Measurements from ENCODE around the gene GRIA1.

Gene GRIA1

DNA sequence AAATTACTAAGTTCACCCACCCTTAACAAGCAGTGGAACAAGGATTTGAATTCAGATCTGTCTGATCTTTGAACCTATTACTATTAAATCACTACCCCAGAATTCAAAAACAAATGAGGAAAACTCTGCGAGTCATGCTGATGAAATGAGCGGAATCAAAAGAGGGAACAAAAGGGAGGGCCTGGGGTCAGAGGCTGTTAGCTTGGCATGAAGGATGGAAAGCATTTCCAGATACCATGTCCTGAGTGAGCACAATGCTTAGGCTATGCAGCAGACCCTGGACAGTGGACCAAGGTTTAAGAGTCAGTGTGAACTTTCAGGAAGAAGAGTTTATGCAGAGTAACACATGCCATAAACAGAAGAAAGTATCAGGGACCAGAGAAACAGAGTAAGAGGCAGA is 30.5 kb downstream of the GRIA1 start:
- H3K4me1 ChIP-seq (ENCODE audit: control insufficient read depth, insufficient read depth, low read length), result peaks cover 41% of the 10 kb centered on the region
- H3K9ac ChIP-seq (ENCODE audit: low read depth, low read length), result no peak overlapping the region
- no peaks in the 10 kb centered on the region for H3K9me3 ChIP-seq (ENCODE audit: control insufficient read depth, insufficient read depth, low read length)
- H3K4me3 ChIP-seq (ENCODE audit: low read depth, low read length), result no peak overlapping the region
- no peaks in the 10 kb centered on the region for H3K27me3 ChIP-seq (ENCODE audit: control insufficient read depth, insufficient read depth, low read length)
- H3K36me3 ChIP-seq (ENCODE audit: control insufficient read depth, insufficient read depth, low read length), result no peaks in the 10 kb centered on the region
- no peak overlapping the region for H3K27ac ChIP-seq (ENCODE audit: low read depth, low read length)

DNA sequence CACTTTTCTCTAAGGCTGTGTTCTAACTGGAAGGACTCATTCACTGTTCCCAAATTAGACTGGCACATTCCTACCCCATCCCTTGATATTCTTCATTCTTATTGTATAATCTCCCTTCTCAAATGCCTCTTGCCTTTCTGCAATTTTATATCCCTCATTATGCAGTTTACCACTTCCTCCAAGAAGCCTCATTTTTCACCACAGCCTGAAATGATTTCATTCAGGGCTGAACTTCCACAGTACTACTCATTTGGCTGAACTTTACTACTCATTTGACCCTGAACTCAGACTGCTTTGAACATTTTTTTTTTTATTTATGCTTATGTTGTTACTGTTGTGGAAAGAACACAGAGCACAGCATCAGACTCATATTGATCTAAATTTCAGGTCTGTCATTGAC is 32.7 kb downstream of the GRIA1 start:
- Histone ChIP-seq H3K27ac (ENCODE audit: low read depth, low read length) (no peak overlapping the region), H3K9me3 (ENCODE audit: control insufficient read depth, insufficient read depth, low read length) (no peaks in the 10 kb centered on the region), H3K9ac (ENCODE audit: low read depth, low read length) (no peak overlapping the region), H3K36me3 (ENCODE audit: control insufficient read depth, insufficient read depth, low read length) (no peaks in the 10 kb centered on the region), H3K27me3 (ENCODE audit: control insufficient read depth, insufficient read depth, low read length) (no peaks in the 10 kb centered on the region), H3K4me1 (ENCODE audit: control insufficient read depth, insufficient read depth, low read length) (peaks cover 23% of the 10 kb centered on the region), H3K4me3 (ENCODE audit: low read depth, low read length) (no peak overlapping the region)

DNA sequence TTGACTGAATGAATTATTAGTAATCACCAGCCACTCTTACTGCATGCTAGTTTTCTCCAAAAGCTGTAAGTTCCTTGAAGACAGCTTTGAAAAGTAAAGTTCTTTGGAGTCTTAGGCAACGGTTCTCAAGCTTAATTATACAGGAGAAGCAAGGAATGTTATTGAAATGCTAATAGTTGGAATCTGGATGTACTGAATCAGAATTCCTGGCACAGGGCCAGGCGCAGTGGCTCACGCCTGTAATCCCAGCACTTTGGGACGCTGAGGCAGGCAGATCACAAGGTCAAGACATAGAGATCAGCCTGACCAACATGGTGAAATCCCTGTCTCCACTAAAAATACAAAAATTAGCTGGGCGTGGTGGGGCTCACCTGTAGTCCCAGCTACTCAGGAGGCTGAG is 33.4 kb downstream of the GRIA1 start:
- Histone ChIP-seq H3K27ac (ENCODE audit: low read depth, low read length) (no peak overlapping the region), H3K9me3 (ENCODE audit: control insufficient read depth, insufficient read depth, low read length) (no peaks in the 10 kb centered on the region), H3K4me3 (ENCODE audit: low read depth, low read length) (no peak overlapping the region), H3K4me1 (ENCODE audit: control insufficient read depth, insufficient read depth, low read length) (peaks cover 23% of the 10 kb centered on the region), H3K27me3 (ENCODE audit: control insufficient read depth, insufficient read depth, low read length) (no peaks in the 10 kb centered on the region), H3K36me3 (ENCODE audit: control insufficient read depth, insufficient read depth, low read length) (no peaks in the 10 kb centered on the region), H3K9ac (ENCODE audit: low read depth, low read length) (no peak overlapping the region)

DNA sequence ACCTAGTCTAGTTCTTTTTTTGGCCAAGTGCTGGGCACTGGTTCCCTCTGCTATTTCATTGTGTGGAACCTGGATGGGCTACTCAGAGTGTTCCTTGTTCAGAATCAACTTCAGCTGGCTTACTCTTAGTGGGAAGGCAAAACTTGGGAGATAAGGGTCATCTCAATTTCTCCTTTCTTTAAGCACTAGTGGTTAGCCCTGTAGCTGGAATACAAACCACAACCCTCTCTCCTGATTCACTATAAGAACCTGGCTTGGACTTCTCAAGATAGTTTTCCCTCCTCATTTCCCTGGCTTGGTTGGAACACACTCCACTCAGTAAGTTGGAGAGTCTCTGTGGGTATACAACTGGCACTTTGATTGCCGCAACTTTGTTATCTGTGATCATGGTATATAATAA is 35.1 kb downstream of the GRIA1 start:
- Histone ChIP-seq H3K36me3 (ENCODE audit: control insufficient read depth, insufficient read depth, low read length) (no peaks in the 10 kb centered on the region), H3K4me1 (ENCODE audit: control insufficient read depth, insufficient read depth, low read length) (peaks cover 16% of the 10 kb centered on the region), H3K9me3 (ENCODE audit: control insufficient read depth, insufficient read depth, low read length) (no peaks in the 10 kb centered on the region), H3K9ac (ENCODE audit: low read depth, low read length) (no peak overlapping the region), H3K27me3 (ENCODE audit: control insufficient read depth, insufficient read depth, low read length) (no peaks in the 10 kb centered on the region), H3K27ac (ENCODE audit: low read depth, low read length) (no peak overlapping the region), H3K4me3 (ENCODE audit: low read depth, low read length) (no peak overlapping the region)

DNA sequence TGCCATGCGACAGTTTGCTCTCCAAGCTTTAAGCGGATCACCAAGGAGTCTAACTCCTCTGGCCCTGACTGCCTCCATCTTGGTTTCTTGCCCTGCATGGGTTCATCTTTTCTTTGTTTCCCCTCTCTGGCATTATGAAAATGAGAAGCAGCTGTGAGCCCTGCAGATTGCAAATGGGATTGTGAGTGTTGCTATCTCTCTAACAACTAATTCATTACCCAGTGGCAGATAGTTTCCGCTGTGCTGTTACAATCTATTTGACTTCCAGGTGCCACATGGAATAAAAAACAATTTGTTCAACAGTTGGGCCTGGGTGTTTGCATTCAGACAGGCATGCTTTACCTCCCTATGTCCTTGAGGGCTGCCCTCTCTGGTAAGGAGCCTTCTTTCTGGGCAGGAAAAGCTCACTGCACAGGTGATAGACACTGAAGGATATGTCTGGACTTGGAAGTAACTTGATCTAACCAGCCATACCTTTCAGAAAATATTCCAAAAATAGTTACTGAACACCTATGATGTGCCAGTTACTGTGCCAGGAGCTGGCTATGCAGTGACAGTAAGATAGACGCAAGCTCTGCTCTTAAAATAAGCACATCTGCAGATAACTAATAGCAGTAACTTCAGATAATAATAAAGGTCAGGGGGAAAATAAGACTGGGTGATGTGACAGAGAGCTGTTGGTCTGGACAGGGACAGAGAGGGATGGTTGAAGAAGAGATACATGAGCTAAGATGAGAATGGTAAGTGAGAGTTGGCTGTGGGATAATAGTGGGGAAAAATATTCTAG is 40.1 kb downstream of the GRIA1 start:
- no peak overlapping the region for H3K27ac ChIP-seq (ENCODE audit: low read depth, low read length)
- H3K9me3 ChIP-seq (ENCODE audit: control insufficient read depth, insufficient read depth, low read length), result no peaks in the 10 kb centered on the region
- no peaks in the 10 kb centered on the region for H3K27me3 ChIP-seq (ENCODE audit: control insufficient read depth, insufficient read depth, low read length)
- no peaks in the 10 kb centered on the region for H3K36me3 ChIP-seq (ENCODE audit: control insufficient read depth, insufficient read depth, low read length)
- no peaks in the 10 kb centered on the region for H3K4me1 ChIP-seq (ENCODE audit: control insufficient read depth, insufficient read depth, low read length)
- H3K9ac ChIP-seq (ENCODE audit: low read depth, low read length), result no peak overlapping the region
- no peak overlapping the region for H3K4me3 ChIP-seq (ENCODE audit: low read depth, low read length)

DNA sequence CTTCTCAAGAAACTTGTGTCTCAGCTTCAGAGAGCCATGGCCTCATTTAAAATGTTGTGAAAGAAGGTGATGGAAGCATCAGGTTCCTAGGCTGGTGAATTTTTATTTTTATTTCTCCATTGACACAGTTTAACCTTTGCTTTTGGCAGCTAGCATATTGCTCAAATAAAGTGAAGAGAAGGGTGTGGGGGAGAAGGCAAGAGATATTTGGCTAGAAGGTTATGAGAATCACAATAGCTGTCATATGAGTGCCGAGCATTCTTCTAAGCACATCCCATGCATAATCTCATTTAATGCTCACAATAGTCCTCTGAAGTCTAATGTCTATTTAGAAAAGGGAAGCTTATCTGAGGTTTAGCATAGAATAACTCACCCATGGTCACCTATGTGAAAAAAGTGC is 43.1 kb downstream of the GRIA1 start:
- no peaks in the 10 kb centered on the region for H3K27me3 ChIP-seq (ENCODE audit: control insufficient read depth, insufficient read depth, low read length)
- no peaks in the 10 kb centered on the region for H3K9me3 ChIP-seq (ENCODE audit: control insufficient read depth, insufficient read depth, low read length)
- no peak overlapping the region for H3K9ac ChIP-seq (ENCODE audit: low read depth, low read length)
- no peaks in the 10 kb centered on the region for H3K4me1 ChIP-seq (ENCODE audit: control insufficient read depth, insufficient read depth, low read length)
- H3K27ac ChIP-seq (ENCODE audit: low read depth, low read length), result no peak overlapping the region
- no peaks in the 10 kb centered on the region for H3K36me3 ChIP-seq (ENCODE audit: control insufficient read depth, insufficient read depth, low read length)
- no peak overlapping the region for H3K4me3 ChIP-seq (ENCODE audit: low read depth, low read length)

DNA sequence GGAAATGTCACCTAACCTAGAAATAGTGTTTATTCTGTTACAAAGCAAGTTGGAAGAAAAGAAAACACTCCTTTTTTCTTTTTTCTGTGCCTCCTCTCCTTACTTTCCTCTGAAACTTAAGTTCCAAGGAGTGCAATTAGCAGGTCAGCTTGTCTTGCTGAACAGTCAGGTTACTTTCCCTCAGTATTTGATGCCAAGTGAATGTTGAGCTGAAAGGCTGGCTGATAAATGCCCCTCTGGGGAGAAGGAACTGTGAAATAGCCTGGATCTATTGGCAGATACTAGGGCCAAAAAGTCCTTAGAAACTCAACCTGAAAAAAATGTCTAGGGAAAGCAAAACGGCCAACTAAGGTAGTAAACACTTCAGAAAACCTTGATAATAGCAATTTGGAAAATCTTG is 43.6 kb downstream of the GRIA1 start:
- Histone ChIP-seq H3K27me3 (ENCODE audit: control insufficient read depth, insufficient read depth, low read length) (no peaks in the 10 kb centered on the region), H3K4me1 (ENCODE audit: control insufficient read depth, insufficient read depth, low read length) (no peaks in the 10 kb centered on the region), H3K9me3 (ENCODE audit: control insufficient read depth, insufficient read depth, low read length) (no peaks in the 10 kb centered on the region), H3K36me3 (ENCODE audit: control insufficient read depth, insufficient read depth, low read length) (no peaks in the 10 kb centered on the region), H3K27ac (ENCODE audit: low read depth, low read length) (no peak overlapping the region), H3K4me3 (ENCODE audit: low read depth, low read length) (no peak overlapping the region), H3K9ac (ENCODE audit: low read depth, low read length) (no peak overlapping the region)

DNA sequence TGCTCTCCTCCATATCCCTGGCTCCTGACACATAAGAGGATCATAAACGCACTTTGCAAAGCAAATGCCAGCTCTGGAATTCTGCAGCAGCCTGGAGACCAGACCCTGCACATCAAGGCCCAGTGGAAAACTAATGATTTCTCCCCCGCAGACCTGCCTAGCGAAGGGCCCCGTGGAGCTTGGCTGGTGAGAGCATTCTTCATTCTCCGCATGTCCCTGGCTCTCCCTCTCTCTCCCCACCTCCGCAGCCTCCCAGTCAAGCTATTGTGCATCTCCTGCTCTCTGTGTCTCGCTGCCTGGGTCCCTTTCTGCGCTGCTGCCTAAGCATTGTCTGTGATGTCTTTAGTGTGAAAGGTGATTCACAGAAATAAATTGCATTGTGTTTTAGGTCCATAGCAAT is 46.7 kb downstream of the GRIA1 start:
- H3K9ac ChIP-seq (ENCODE audit: low read depth, low read length), result no peak overlapping the region
- no peaks in the 10 kb centered on the region for H3K9me3 ChIP-seq (ENCODE audit: control insufficient read depth, insufficient read depth, low read length)
- H3K27me3 ChIP-seq (ENCODE audit: control insufficient read depth, insufficient read depth, low read length), result no peaks in the 10 kb centered on the region
- no peaks in the 10 kb centered on the region for H3K4me1 ChIP-seq (ENCODE audit: control insufficient read depth, insufficient read depth, low read length)
- no peak overlapping the region for H3K27ac ChIP-seq (ENCODE audit: low read depth, low read length)
- H3K36me3 ChIP-seq (ENCODE audit: control insufficient read depth, insufficient read depth, low read length), result no peaks in the 10 kb centered on the region
- no peak overlapping the region for H3K4me3 ChIP-seq (ENCODE audit: low read depth, low read length)

DNA sequence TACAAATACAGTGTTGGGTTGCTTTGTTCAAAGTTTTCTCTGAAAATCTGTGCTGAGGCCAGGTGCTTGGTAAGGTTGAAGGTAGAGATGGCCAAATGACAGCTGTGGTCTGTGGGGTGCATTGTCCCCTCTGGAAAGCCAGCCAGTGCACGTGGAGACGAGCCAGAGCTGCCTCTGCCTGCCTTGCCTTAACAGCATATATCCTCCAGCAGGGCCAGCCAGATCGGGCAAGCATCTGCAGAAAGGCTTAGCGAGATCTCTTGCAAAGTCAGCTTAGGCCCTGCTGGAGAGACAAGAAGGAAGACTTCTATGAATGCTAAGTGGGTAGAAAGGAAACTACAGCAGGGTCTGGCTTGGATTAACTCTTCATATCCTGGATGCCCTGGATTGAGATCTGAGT is 49.5 kb downstream of the GRIA1 start:
- Histone ChIP-seq H3K9me3 (ENCODE audit: control insufficient read depth, insufficient read depth, low read length) (no peaks in the 10 kb centered on the region), H3K27me3 (ENCODE audit: control insufficient read depth, insufficient read depth, low read length) (no peaks in the 10 kb centered on the region), H3K4me1 (ENCODE audit: control insufficient read depth, insufficient read depth, low read length) (no peaks in the 10 kb centered on the region)

DNA sequence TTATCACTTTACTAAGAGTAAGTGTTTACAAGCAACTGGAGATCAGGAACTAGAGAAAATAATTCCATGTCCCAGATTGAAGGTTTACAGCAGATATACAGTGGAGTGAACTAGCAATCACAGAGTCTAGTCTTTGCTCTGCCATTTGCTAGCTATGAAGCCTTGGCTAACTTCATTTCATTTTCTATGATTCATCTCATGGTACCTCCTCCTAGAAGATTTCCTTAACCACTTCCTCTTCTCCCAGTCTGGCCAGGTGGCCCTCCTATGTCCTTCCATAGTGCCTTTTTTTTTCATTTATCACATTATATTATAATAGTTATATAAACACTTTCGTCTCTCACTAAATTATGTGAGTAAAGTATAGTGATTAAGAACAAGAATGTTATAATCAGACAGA is 52.1 kb downstream of the GRIA1 start:
- H3K9me3 ChIP-seq (ENCODE audit: control insufficient read depth, insufficient read depth, low read length), result no peaks in the 10 kb centered on the region
- no peaks in the 10 kb centered on the region for H3K4me1 ChIP-seq (ENCODE audit: control insufficient read depth, insufficient read depth, low read length)
- H3K27ac ChIP-seq (ENCODE audit: low read depth, low read length), result no peak overlapping the region
- no peak overlapping the region for H3K9ac ChIP-seq (ENCODE audit: low read depth, low read length)
- no peaks in the 10 kb centered on the region for H3K27me3 ChIP-seq (ENCODE audit: control insufficient read depth, insufficient read depth, low read length)
- H3K36me3 ChIP-seq (ENCODE audit: control insufficient read depth, insufficient read depth, low read length), result no peaks in the 10 kb centered on the region
- no peak overlapping the region for H3K4me3 ChIP-seq (ENCODE audit: low read depth, low read length)

More for the DNA sequence above, 49.5 kb downstream of the GRIA1 start:
- Histone ChIP-seq H3K27ac (ENCODE audit: low read depth, low read length) (no peak overlapping the region), H3K36me3 (ENCODE audit: control insufficient read depth, insufficient read depth, low read length) (no peaks in the 10 kb centered on the region), H3K9ac (ENCODE audit: low read depth, low read length) (no peak overlapping the region), H3K4me3 (ENCODE audit: low read depth, low read length) (no peak overlapping the region)

DNA sequence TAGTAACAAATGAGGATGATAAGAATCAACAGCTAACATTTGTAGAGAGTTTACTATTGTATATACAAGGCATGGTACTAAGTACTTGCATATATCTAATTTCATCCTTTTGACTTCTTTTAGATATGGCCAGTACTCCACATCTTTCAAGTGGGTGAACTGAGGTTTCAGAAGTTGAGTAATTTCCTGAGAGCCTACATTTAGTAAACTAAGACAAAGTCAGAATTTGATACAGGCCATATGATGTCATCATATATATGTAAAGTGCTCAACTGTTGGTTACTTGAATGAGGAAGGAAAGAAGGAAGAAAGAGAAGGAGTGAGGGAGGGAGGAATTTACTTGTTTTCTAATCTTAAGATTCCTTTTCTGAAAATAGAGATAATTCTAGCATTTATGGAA is 52.8 kb downstream of the GRIA1 start:
- Histone ChIP-seq H3K9ac (ENCODE audit: low read depth, low read length) (no peak overlapping the region), H3K36me3 (ENCODE audit: control insufficient read depth, insufficient read depth, low read length) (no peaks in the 10 kb centered on the region), H3K9me3 (ENCODE audit: control insufficient read depth, insufficient read depth, low read length) (no peaks in the 10 kb centered on the region), H3K4me3 (ENCODE audit: low read depth, low read length) (no peak overlapping the region), H3K4me1 (ENCODE audit: control insufficient read depth, insufficient read depth, low read length) (no peaks in the 10 kb centered on the region), H3K27me3 (ENCODE audit: control insufficient read depth, insufficient read depth, low read length) (no peaks in the 10 kb centered on the region), H3K27ac (ENCODE audit: low read depth, low read length) (no peak overlapping the region)

Data from HUES48 (cell line).